Breast epithelium (tissue), 4 donors: ENCODE data around the gene ALX1. TPM values are rescaled to one million over a fixed set of nuclear protein-coding genes. Genes with fewer than 3 reads are reported as not detected.

Experiments used
- DNase-seq, 2 donors: peaks; one replicate each; pipeline ENCODE4 v3.0.0-alpha.2; 2019; ENCODE audit warnings: low spot score in 2 of 2
- H3K27ac ChIP-seq, 2 donors: fragments of 200-600 bp; sonication (generic) in 1 of 2; one replicate each; pipeline ENCODE4 v1.5.1; 2016 to 2019; ENCODE audit warnings: mild to moderate bottlenecking in 1 of 2
- H3K27me3 ChIP-seq, 2 donors: fragments of 200-600 bp; sonication (generic) in 1 of 2; one replicate each; pipeline versions ENCODE4 v1.5.1 to v1.6.0; 2017 to 2019; ENCODE audit warnings: control low read depth in 1 of 2, mild to moderate bottlenecking in 1 of 2
- H3K36me3 ChIP-seq: fragments of 200-600 bp; one replicate; pipeline ENCODE4 v1.5.1; 2019
- H3K4me1 ChIP-seq, 2 donors: fragments of 200-600 bp; sonication (generic); one replicate each; pipeline ENCODE4 v1.5.1; 2016 to 2019; ENCODE audit warnings: control low read depth in 1 of 2
- H3K4me3 ChIP-seq, 3 donors: fragments of 200-600 bp; sonication (generic); 1 replicate in 2 of 3; 2 replicates in 1 of 3; pipeline ENCODE4 v1.5.1; 2016 to 2019; ENCODE audit warnings: mild to moderate bottlenecking in 3 of 3, moderate library complexity in 2 of 3
- H3K9me3 ChIP-seq, 2 donors: fragments of 200-600 bp; sonication (generic) in 1 of 2; one replicate each; pipeline ENCODE4 v1.5.1; 2016 to 2019; ENCODE audit warnings: control low read depth in 1 of 2
- POLR2A ChIP-seq: fragments of 450-650 bp; IDR thresholded peaks from one replicate; pipeline ENCODE4 v1.6.1; 2016; ENCODE audit warnings: antibody characterized with exemption, mild to moderate bottlenecking, moderate library complexity
- POLR2AphosphoS5 ChIP-seq, 3 donors: sonication (generic); formaldehyde crosslinking; IDR thresholded peaks; one replicate each; pipeline ENCODE4 v1.6.1; 2017; ENCODE audit warnings: antibody characterized with exemption in 3 of 3
- intact Hi-C: fragments of 100-400 bp; cut with DNase I; formaldehyde crosslinking; loops from one replicate; pipeline ENCODE4 v1.15.1; 2023; ENCODE audit warnings: low total_unique reads
- total RNA-seq, 3 donors: library from RNA; depleted of rRNA; stranded (reverse); fragments of >200 nt; gene quantifications; one replicate each; pipeline ENCODE4 v1.1.0, GENCODE V29; 2016
- TF ChIP-seq, protein P1 (sequence below), 3 donors: fragments of 450-650 bp; IDR thresholded peaks; one replicate each; pipeline ENCODE4 v1.5.1; 2016 to 2017; ENCODE audit warnings: antibody characterized with exemption in 3 of 3, mild to moderate bottlenecking in 3 of 3, moderate library complexity in 3 of 3

The ALX1 gene
- total RNA-seq, 3 donors from 2014 or later, result 2.9 TPM; not detected in 2

DNA sequence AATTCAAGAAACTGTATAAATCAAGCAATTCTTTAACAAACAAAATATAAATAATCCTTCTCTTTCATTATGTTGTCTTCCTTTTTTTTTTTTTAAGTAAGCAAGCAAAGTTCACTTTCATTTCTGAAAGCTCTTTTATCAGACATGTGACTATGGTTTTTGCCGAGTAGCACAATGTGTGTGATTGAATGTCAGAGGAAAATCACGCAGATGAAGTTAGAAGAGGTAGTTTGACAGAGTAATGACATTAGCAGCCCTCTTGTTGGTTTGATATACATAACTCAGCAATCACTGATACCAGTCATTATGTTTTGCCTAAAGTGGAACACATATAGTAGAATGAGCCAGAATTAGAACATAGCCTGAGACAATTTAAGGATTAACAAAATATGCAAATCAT lies 19.0 kb downstream of the ALX1 start:
- DNase-seq, result no peak
- Histone ChIP-seq H3K36me3 (no peaks in the 10 kb centered on the region), H3K27ac (no peak overlapping the region), H3K27me3 (peaks cover 0 to 16% of the 10 kb centered on the region in 2 donors), H3K4me3 (no peak overlapping the region), H3K4me1 (no peaks in the 10 kb centered on the region), H3K9me3 (no peaks in the 10 kb centered on the region)
- TF ChIP-seq, protein P1, sequence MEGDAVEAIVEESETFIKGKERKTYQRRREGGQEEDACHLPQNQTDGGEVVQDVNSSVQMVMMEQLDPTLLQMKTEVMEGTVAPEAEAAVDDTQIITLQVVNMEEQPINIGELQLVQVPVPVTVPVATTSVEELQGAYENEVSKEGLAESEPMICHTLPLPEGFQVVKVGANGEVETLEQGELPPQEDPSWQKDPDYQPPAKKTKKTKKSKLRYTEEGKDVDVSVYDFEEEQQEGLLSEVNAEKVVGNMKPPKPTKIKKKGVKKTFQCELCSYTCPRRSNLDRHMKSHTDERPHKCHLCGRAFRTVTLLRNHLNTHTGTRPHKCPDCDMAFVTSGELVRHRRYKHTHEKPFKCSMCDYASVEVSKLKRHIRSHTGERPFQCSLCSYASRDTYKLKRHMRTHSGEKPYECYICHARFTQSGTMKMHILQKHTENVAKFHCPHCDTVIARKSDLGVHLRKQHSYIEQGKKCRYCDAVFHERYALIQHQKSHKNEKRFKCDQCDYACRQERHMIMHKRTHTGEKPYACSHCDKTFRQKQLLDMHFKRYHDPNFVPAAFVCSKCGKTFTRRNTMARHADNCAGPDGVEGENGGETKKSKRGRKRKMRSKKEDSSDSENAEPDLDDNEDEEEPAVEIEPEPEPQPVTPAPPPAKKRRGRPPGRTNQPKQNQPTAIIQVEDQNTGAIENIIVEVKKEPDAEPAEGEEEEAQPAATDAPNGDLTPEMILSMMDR (IDR thresholded peaks at IDR 0.05), result no peak
- TF ChIP-seq POLR2AphosphoS5 (IDR thresholded peaks at IDR 0.05) (no peak), POLR2A (no peak)
- intact Hi-C loops, result no loop called here

DNA sequence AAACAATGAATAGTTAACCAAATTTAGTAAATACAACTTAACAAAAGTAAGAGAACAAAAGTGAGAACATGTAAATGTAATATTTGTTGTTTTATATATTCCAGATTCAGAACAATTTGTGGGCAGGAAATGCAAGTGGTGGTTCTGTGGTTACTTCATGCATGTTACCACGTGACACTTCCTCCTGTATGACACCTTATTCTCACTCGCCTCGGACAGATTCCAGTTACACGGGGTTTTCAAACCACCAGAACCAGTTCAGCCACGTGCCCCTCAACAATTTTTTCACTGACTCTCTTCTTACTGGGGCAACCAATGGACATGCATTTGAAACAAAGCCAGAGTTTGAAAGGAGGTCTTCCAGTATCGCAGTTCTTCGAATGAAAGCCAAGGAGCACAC lies 21.0 kb downstream of the ALX1 start:
- intact Hi-C loops, result no loop called here
- no peak overlapping the region for H3K4me3 ChIP-seq
- no peaks in the 10 kb centered on the region for H3K4me1 ChIP-seq
- no peak for DNase-seq
- H3K36me3 ChIP-seq, result no peaks in the 10 kb centered on the region
- no peaks in the 10 kb centered on the region for H3K9me3 ChIP-seq
- H3K27ac ChIP-seq, result no peak overlapping the region
- TF ChIP-seq POLR2A, result no peak
- peaks cover 0 to 16% of the 10 kb centered on the region in 2 donors for H3K27me3 ChIP-seq

DNA sequence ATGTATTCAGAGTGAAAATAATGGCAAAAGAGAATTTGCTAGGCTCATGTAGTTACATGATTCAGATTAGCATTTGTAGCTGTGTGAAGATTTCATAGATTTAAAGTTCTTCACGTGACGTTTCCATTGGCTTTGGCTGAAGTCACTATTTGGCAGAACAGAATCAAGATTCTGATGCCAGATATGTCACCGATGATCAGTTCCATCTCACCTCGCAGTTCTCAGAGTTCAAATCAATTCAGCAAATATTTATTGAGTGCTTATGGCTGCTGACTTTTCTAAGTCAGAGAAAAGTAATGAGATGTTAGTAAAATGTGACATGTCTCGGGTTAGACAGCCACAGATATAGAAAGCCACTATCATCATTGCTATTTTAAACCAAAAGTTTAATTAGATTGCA lies 28.4 kb downstream of the ALX1 start:
- H3K9me3 ChIP-seq, result no peaks in the 10 kb centered on the region
- TF ChIP-seq, protein P1 (IDR thresholded peaks at IDR 0.05), result no peak
- no peak for TF ChIP-seq POLR2A
- TF ChIP-seq POLR2AphosphoS5 (IDR thresholded peaks at IDR 0.05), result no peak
- intact Hi-C loops, result no loop called here
- no peak for DNase-seq
- no peak overlapping the region for H3K4me3 ChIP-seq
- no peaks in the 10 kb centered on the region for H3K4me1 ChIP-seq
- peaks cover 0 to 5% of the 10 kb centered on the region in 2 donors for H3K27me3 ChIP-seq
- no peaks in the 10 kb centered on the region for H3K36me3 ChIP-seq
- H3K27ac ChIP-seq, result no peak overlapping the region

DNA sequence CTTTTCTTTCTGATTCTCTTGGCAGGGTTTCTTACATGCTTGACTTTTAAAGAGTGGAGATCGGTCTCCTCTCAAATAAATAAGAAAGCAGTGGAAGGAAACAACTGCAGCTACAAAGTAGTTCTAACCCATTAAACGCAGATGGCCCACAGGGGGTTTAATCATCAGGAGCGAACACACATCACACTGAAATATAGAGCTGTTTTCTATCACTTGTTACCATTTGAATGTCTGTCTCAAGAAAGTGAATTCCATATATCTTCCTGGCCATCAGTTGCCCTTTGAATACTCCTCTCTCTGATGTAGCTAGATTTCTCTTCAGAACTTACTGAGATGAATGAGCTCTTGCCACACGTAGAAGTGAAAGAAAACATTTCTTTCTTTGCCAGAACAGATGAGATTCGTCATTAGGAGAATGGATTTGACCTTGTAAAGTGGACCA lies 29.1 kb downstream of the ALX1 start:
- Histone ChIP-seq H3K9me3 (no peaks in the 10 kb centered on the region), H3K4me1 (no peaks in the 10 kb centered on the region), H3K27me3 (peaks cover 0 to 5% of the 10 kb centered on the region in 2 donors), H3K36me3 (no peaks in the 10 kb centered on the region), H3K27ac (no peak overlapping the region), H3K4me3 (no peak overlapping the region)
- DNase-seq, result no peak
- intact Hi-C loops, result no loop called here
- no peak for TF ChIP-seq POLR2A
- TF ChIP-seq, protein P1 (IDR thresholded peaks at IDR 0.05), result no peak
- TF ChIP-seq POLR2AphosphoS5 (IDR thresholded peaks at IDR 0.05), result no peak

DNA sequence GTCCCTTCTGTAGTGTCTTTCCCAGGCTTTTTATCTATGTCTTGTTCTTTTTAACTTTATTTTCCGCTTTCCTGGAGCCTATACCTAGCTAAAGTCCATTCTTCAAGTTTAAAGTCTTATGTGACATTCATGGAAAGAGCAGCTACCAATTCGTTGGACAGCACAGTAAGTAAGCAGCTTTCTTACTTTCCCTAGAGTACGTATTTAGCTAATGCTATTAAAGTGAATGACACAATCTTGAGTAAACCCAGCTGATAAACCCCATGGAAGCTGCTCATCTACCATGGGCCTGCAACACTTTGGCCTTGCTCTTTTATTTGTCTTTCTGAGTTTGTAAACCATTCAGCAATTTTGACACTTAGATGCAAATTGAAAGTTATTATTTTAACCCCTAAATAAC lies 30.0 kb downstream of the ALX1 start:
- H3K27me3 ChIP-seq, result peaks cover 0 to 5% of the 10 kb centered on the region in 2 donors
- H3K36me3 ChIP-seq, result no peaks in the 10 kb centered on the region
- no peak overlapping the region for H3K27ac ChIP-seq
- TF ChIP-seq POLR2AphosphoS5 (IDR thresholded peaks at IDR 0.05) (no peak), POLR2A (no peak)
- TF ChIP-seq, protein P1 (IDR thresholded peaks at IDR 0.05), result no peak
- H3K4me3 ChIP-seq, result no peak overlapping the region
- DNase-seq, result no peak
- no peaks in the 10 kb centered on the region for H3K4me1 ChIP-seq
- intact Hi-C loops, result no loop called here
- H3K9me3 ChIP-seq, result no peaks in the 10 kb centered on the region
